Endothelial cell of umbilical vein (primary cell): ENCODE data around the gene PLD2. TPM values are rescaled to one million over a fixed set of nuclear protein-coding genes. Genes with fewer than 3 reads are reported as not detected.

Source experiments
- BruUV-seq: library from RNA; stranded (reverse); fragments of 400-500 nt; replicated peaks from 2 replicates; lab custom pipeline; 2021; lab: Mats Ljungman, UMichigan
- CTCF ChIA-PET: fragments of 300-600, 350-600 bp; sonication (Branson Sonifier 250); formaldehyde crosslinking; loops from one replicate; lab custom pipeline; 2021; ENCODE audit warnings: antibody characterized with exemption, inconsistent platforms; lab: Charles Lee
- POLR2A ChIA-PET: fragments of 300-600, 350-600 bp; sonication (Branson Sonifier 250); formaldehyde crosslinking; loops from one replicate; lab custom pipeline; 2021; ENCODE audit warnings: antibody characterized with exemption, inconsistent platforms; lab: Charles Lee
- DNase-seq: peaks from one replicate; pipeline ENCODE4 v3.0.0-alpha.2; 2011; ENCODE audit warnings: low read depth, low spot score
- FAIRE-seq: peaks from 2 replicates; lab custom pipeline; 2011; peaks lifted over from hg19 to GRCh38; lab: Jason Lieb, UNC
- H2AFZ ChIP-seq: 2 replicates; pipeline ENCODE4 v1.6.0; 2012; ENCODE audit warnings: low read depth, low read length, control low read depth, inconsistent platforms
- H3K27ac ChIP-seq: 2 replicates; pipeline ENCODE4 v1.5.1; 2011; ENCODE audit warnings: low read depth, mild to moderate bottlenecking, control low read depth, low read length, moderate library complexity; ENCODE audit not compliant: insufficient read depth
- H3K27me3 ChIP-seq, 2 experiments: 2 replicates each; pipeline versions ENCODE4 v1.6.0 to v1.6.1; 2011; ENCODE audit warnings: low read length in 2 of 2, mixed read lengths in 1 of 2; ENCODE audit not compliant: control insufficient read depth in 2 of 2, insufficient read depth in 2 of 2
- H3K36me3 ChIP-seq, 2 experiments: 2 replicates in 1 of 2; 3 replicates in 1 of 2; pipeline ENCODE4 v1.5.1; 2011; ENCODE audit warnings: low read length in 2 of 2, mild to moderate bottlenecking in 1 of 2, moderate library complexity in 1 of 2; ENCODE audit not compliant: control insufficient read depth in 2 of 2, insufficient read depth in 2 of 2; ENCODE audit errors: extremely low read depth in 1 of 2
- H3K4me1 ChIP-seq: 3 replicates; pipeline ENCODE4 v1.5.1; 2011; ENCODE audit warnings: mild to moderate bottlenecking, low read length; ENCODE audit not compliant: control insufficient read depth, insufficient read depth; ENCODE audit errors: extremely low read depth
- H3K4me2 ChIP-seq: 2 replicates; pipeline ENCODE4 v1.6.1; 2011; ENCODE audit warnings: low read length, control low read depth, mixed read lengths; ENCODE audit not compliant: insufficient read depth
- H3K4me3 ChIP-seq, 3 experiments: fragments of 200-600 bp in 1 of 3; sonication (generic), shearing (Covaris generic) in 1 of 3; replicated peaks in 1 of 3; 2 replicates each; pipeline ENCODE4 v1.5.1; 2011 to 2016; ENCODE audit warnings: control low read depth in 3 of 3, low read length in 3 of 3, mild to moderate bottlenecking in 2 of 3, inconsistent platforms in 1 of 3, low read depth in 1 of 3, moderate library complexity in 1 of 3; ENCODE audit not compliant: insufficient read depth in 1 of 3
- H3K79me2 ChIP-seq: 2 replicates; pipeline ENCODE4 v1.6.0; 2012; ENCODE audit warnings: low read length, inconsistent platforms; ENCODE audit not compliant: control insufficient read depth, insufficient read depth
- H3K9ac ChIP-seq: replicated peaks from 2 replicates; pipeline ENCODE3; 2011; ENCODE audit warnings: low read length, control low read depth; ENCODE audit not compliant: insufficient read depth; ENCODE audit errors: extremely low read depth
- H3K9me1 ChIP-seq: replicated peaks from 3 replicates; pipeline ENCODE4 v1.6.0; 2011; ENCODE audit warnings: mild to moderate bottlenecking, low read length; ENCODE audit not compliant: control insufficient read depth, insufficient read depth; ENCODE audit errors: extremely low read depth
- H3K9me3 ChIP-seq: replicated peaks from 2 replicates; pipeline ENCODE4 v1.5.1; 2012; ENCODE audit warnings: low read length, inconsistent platforms; ENCODE audit not compliant: control insufficient read depth, insufficient read depth
- H4K20me1 ChIP-seq: replicated peaks from 2 replicates; pipeline ENCODE3; 2011; ENCODE audit warnings: mild to moderate bottlenecking, low read length; ENCODE audit not compliant: control insufficient read depth, insufficient read depth; ENCODE audit errors: extremely low read depth
- CTCF ChIP-seq, 2 donors: IDR thresholded peaks; 1 replicate in 1 of 2; 2 replicates in 1 of 2; pipeline ENCODE4 v1.5.1; 2011; ENCODE audit warnings: low read length in 2 of 2, mild to moderate bottlenecking in 2 of 2, moderate library complexity in 2 of 2, control low read depth in 1 of 2, inconsistent platforms in 1 of 2, low read depth in 1 of 2; ENCODE audit not compliant: insufficient read depth in 1 of 2; ENCODE audit errors: extremely low read depth in 1 of 2
- EZH2 ChIP-seq: IDR thresholded peaks from 2 replicates; pipeline ENCODE4 v1.6.1; 2012; ENCODE audit warnings: borderline replicate concordance, low read depth, mild to moderate bottlenecking, moderate library complexity, low read length, inconsistent platforms; ENCODE audit not compliant: severe bottlenecking
- FOS ChIP-seq: IDR thresholded peaks from 2 replicates; pipeline ENCODE4 v1.6.1; 2011; ENCODE audit warnings: mild to moderate bottlenecking, low read length, moderate library complexity, borderline replicate concordance; ENCODE audit not compliant: insufficient read depth
- GATA2 ChIP-seq: IDR thresholded peaks from 2 replicates; pipeline ENCODE4 v1.7.0; 2011; ENCODE audit warnings: low read depth, mild to moderate bottlenecking, moderate library complexity, mixed read lengths, low read length; ENCODE audit not compliant: insufficient read length, insufficient read depth
- JUN ChIP-seq: IDR thresholded peaks from 2 replicates; pipeline ENCODE4 v1.6.1; 2011; ENCODE audit warnings: borderline replicate concordance, low read depth; ENCODE audit not compliant: insufficient read length, insufficient read depth
- MAX ChIP-seq: IDR thresholded peaks from 2 replicates; pipeline ENCODE4 v1.6.1; 2011; ENCODE audit not compliant: insufficient read depth, insufficient read length
- MYC ChIP-seq: IDR thresholded peaks from one replicate; pipeline ENCODE4 v1.6.1; 2011; ENCODE audit warnings: mild to moderate bottlenecking, low read depth, low read length
- POLR2A ChIP-seq: IDR thresholded peaks from 2 replicates; pipeline ENCODE4 v1.6.1; 2012; ENCODE audit warnings: low read depth, mild to moderate bottlenecking, control low read depth, low read length
- POLR2AphosphoS5 ChIP-seq: IDR thresholded peaks from 2 replicates; pipeline ENCODE4 v1.6.1; 2012; ENCODE audit warnings: low read depth, mild to moderate bottlenecking, control low read depth, low read length, moderate library complexity; ENCODE audit not compliant: insufficient read depth
- dilution Hi-C: fragments of 300-500 bp; cut with MboI; formaldehyde crosslinking; loops from one replicate; pipeline ENCODE4 v1.15.0; 2019; ENCODE audit warnings: low sequenced_read_pairs; ENCODE audit not compliant: extremely low pct_ligation_motif_present
- intact Hi-C: fragments of 100-400 bp; cut with micrococcal nuclease; formaldehyde crosslinking; loops from one replicate; pipeline ENCODE4 v1.10.0; 2022
- polyA plus RNA-seq, 4 experiments: library from polyadenylated mRNA; depleted of rRNA in 3 of 4; stranded (reverse) in 3 of 4; unstranded in 1 of 4; fragments of >200 nt; gene quantifications; 2 replicates each; pipeline versions ENCODE4 v1.2.1 to v1.2.3, GENCODE V29; 2011 to 2012; ENCODE audit warnings: missing spikeins in 1 of 4
- total RNA-seq: library from RNA; stranded (reverse); gene quantifications from 2 replicates; pipeline ENCODE4 v1.2.3, GENCODE V29; 2021

The PLD2 gene
- total and polyA plus RNA-seq, 2 donors (not counting 3 experiments of a cell fraction or from before 2014, with no cell fraction given): 52.3 to 54.7 TPM

- no peak overlapping the region for H3K9ac ChIP-seq
- no peak overlapping the region for H2AFZ ChIP-seq
- H3K9me1 ChIP-seq: no peaks in the 10 kb centered on the region
- peaks cover 57% of the 10 kb centered on the region for H3K79me2 ChIP-seq
- no peaks in the 10 kb centered on the region for H3K9me3 ChIP-seq
- no peak overlapping the region for H3K27ac ChIP-seq
- TF ChIP-seq CTCF (IDR thresholded peaks at IDR 0.05; ENCODE audit: extremely low read depth in 1 of 2, insufficient read depth in 1 of 2, low read depth in 1 of 2, low read length in 2 of 2) (no peak), EZH2 (no peak), MAX (no peak), JUN (no peak), GATA2 (no peak), POLR2A (no peak), MYC (no peak), FOS (no peak), POLR2AphosphoS5 (no peak)
- no peak for DNase-seq
- H4K20me1 ChIP-seq: no peaks in the 10 kb centered on the region
- FAIRE-seq: no peak
- no peak overlapping the region for H3K4me3 ChIP-seq
- ChIA-PET CTCF (interaction anchor here (1.0 to 1.7 kb wide), 4 partner anchors 9 to 32 kb away, joined by 3 to 7 read pairs (median 4); no protein-coding TSS in a partner anchor), POLR2A (no interaction called here)
- H3K27me3 ChIP-seq: no peaks in the 10 kb centered on the region
- H3K4me2 ChIP-seq: no peak overlapping the region
- dilution Hi-C loops (no loop called here), intact Hi-C loops (no loop called here)
- peaks cover 3% of the 10 kb centered on the region for H3K4me1 ChIP-seq
- peaks cover 0 to 7% of the 10 kb centered on the region in 2 experiments for H3K36me3 ChIP-seq
- BruUV-seq: no TSS peak
Measured at GRCh38 chr17:4840893-4841242, 33.9 kb downstream of the PLD2 start.
